H9 (cell line): ENCODE results near the gene SNX15. TPM values are rescaled to one million over a fixed set of nuclear protein-coding genes. Genes with fewer than 3 reads are reported as not detected.

ENCODE experiments used
- DNase-seq: peaks from one replicate; pipeline ENCODE4 v3.0.0-alpha.2; 2017
- H2AFZ ChIP-seq: one replicate; pipeline ENCODE4 v1.6.1; 2013; ENCODE audit warnings: mild to moderate bottlenecking, low read length, control low read depth, moderate library complexity
- H2AK5ac ChIP-seq: 2 replicates; pipeline ENCODE4 v1.6.1; 2013; ENCODE audit warnings: low read length, control low read depth, mixed read lengths; ENCODE audit not compliant: insufficient read length
- H2BK120ac ChIP-seq: one replicate; pipeline ENCODE4 v1.6.1; 2013; ENCODE audit warnings: low read depth, mild to moderate bottlenecking, low read length, control low read depth, inconsistent platforms; ENCODE audit not compliant: poor library complexity, severe bottlenecking
- H2BK12ac ChIP-seq: 2 replicates; pipeline ENCODE4 v1.6.1; 2013; ENCODE audit warnings: low read length, control low read depth, mixed read lengths, low read depth; ENCODE audit not compliant: insufficient read length
- H2BK15ac ChIP-seq: 2 replicates; pipeline ENCODE4 v1.6.1; 2013; ENCODE audit warnings: low read depth, low read length, control low read depth
- H2BK20ac ChIP-seq: one replicate; pipeline ENCODE4 v1.6.1; 2013; ENCODE audit warnings: low read depth, mild to moderate bottlenecking, low read length, control low read depth, inconsistent platforms; ENCODE audit not compliant: poor library complexity, severe bottlenecking
- H2BK5ac ChIP-seq: 2 replicates; pipeline ENCODE4 v1.6.1; 2013; ENCODE audit warnings: low read length, control low read depth, mixed read lengths; ENCODE audit not compliant: insufficient read length
- H3K14ac ChIP-seq: 2 replicates; pipeline ENCODE4 v1.6.1; 2013; ENCODE audit warnings: low read length, control low read depth; ENCODE audit not compliant: insufficient read depth
- H3K18ac ChIP-seq: 2 replicates; pipeline ENCODE4 v1.6.1; 2013; ENCODE audit warnings: low read depth, mild to moderate bottlenecking, mixed read lengths, low read length, control low read depth; ENCODE audit not compliant: insufficient read length
- H3K23ac ChIP-seq: 2 replicates; pipeline ENCODE4 v1.6.1; 2013; ENCODE audit warnings: low read length, control low read depth, mixed read lengths, low read depth; ENCODE audit not compliant: insufficient read length
- H3K23me2 ChIP-seq: 2 replicates; pipeline ENCODE4 v1.6.1; 2013; ENCODE audit warnings: low read depth, mild to moderate bottlenecking, mixed read lengths, low read length, control low read depth; ENCODE audit not compliant: insufficient read length, poor library complexity, severe bottlenecking
- H3K27ac ChIP-seq: 2 replicates; pipeline ENCODE4 v1.5.1; 2013; ENCODE audit warnings: low read length, control low read depth, mixed read lengths, low read depth; ENCODE audit not compliant: insufficient read length
- H3K27me3 ChIP-seq: 2 replicates; pipeline ENCODE4 v1.6.1; 2013; ENCODE audit warnings: low read length, control low read depth, inconsistent platforms; ENCODE audit not compliant: insufficient read depth
- H3K4ac ChIP-seq: 2 replicates; pipeline ENCODE4 v1.6.1; 2013; ENCODE audit warnings: low read depth, mild to moderate bottlenecking, control low read depth, inconsistent platforms, low read length, moderate library complexity
- H3K4me1 ChIP-seq: 2 replicates; pipeline ENCODE4 v1.6.1; 2013; ENCODE audit warnings: low read length, control low read depth, inconsistent platforms; ENCODE audit not compliant: insufficient read depth
- H3K4me2 ChIP-seq: 2 replicates; pipeline ENCODE4 v1.6.1; 2013; ENCODE audit warnings: low read length, control low read depth, mixed read lengths; ENCODE audit not compliant: insufficient read length, insufficient read depth
- H3K56ac ChIP-seq: 2 replicates; pipeline ENCODE4 v1.6.1; 2013; ENCODE audit warnings: low read depth, mild to moderate bottlenecking, mixed read lengths, low read length, control low read depth; ENCODE audit not compliant: insufficient read length
- H3K79me1 ChIP-seq: 2 replicates; pipeline ENCODE4 v1.6.1; 2013; ENCODE audit warnings: low read depth, mild to moderate bottlenecking, moderate library complexity, low read length, control low read depth, inconsistent platforms; ENCODE audit not compliant: insufficient read depth, poor library complexity, severe bottlenecking
- H3K79me2 ChIP-seq: 2 replicates; pipeline ENCODE4 v1.6.1; 2013; ENCODE audit warnings: low read length, control low read depth, inconsistent platforms; ENCODE audit not compliant: insufficient read depth
- H3K9ac ChIP-seq: 2 replicates; pipeline ENCODE4 v1.6.1; 2013; ENCODE audit warnings: low read length, control low read depth, mixed read lengths; ENCODE audit not compliant: insufficient read length; ENCODE audit errors: extremely low read depth
- H3K9me3 ChIP-seq: one replicate; pipeline ENCODE4 v1.6.1; 2013; ENCODE audit warnings: low read depth, low read length, inconsistent platforms; ENCODE audit not compliant: control insufficient read depth
- H3T11ph ChIP-seq: one replicate; pipeline ENCODE4 v1.6.1; 2013; ENCODE audit warnings: mild to moderate bottlenecking, low read length, control low read depth, inconsistent platforms
- H4K20me1 ChIP-seq: one replicate; pipeline ENCODE4 v1.6.1; 2013; ENCODE audit not compliant: control insufficient read depth, insufficient read length, insufficient read depth
- H4K5ac ChIP-seq: 2 replicates; pipeline ENCODE4 v1.6.1; 2013; ENCODE audit warnings: low read depth, mild to moderate bottlenecking, mixed read lengths, low read length, control low read depth; ENCODE audit not compliant: insufficient read length
- H4K8ac ChIP-seq: replicated peaks from 2 replicates; pipeline ENCODE4 v1.6.1; 2013; ENCODE audit warnings: low read length, control low read depth, mixed read lengths, low read depth; ENCODE audit not compliant: insufficient read length
- H4K91ac ChIP-seq: 2 replicates; pipeline ENCODE4 v1.6.1; 2013; ENCODE audit warnings: low read depth, mild to moderate bottlenecking, moderate library complexity, mixed read lengths, low read length, control low read depth; ENCODE audit not compliant: insufficient read length
- H3K27ac Mint-ChIP-seq, 3 experiments: 2 replicates in 2 of 3; 3 replicates in 1 of 3; pipeline ENCODE4 v1.8.0; 2020 to 2021; ENCODE audit warnings: mixed read lengths in 3 of 3, mild to moderate bottlenecking in 1 of 3, moderate library complexity in 1 of 3
- H3K27me3 Mint-ChIP-seq: 2 replicates; pipeline ENCODE4 v1.8.0; 2021; ENCODE audit warnings: low read depth, mild to moderate bottlenecking, moderate library complexity, mixed read lengths
- H3K36me3 Mint-ChIP-seq, 3 experiments: 2 replicates in 2 of 3; 3 replicates in 1 of 3; pipeline ENCODE4 v1.8.0; 2020 to 2021; ENCODE audit warnings: low read depth in 3 of 3, mixed read lengths in 3 of 3; ENCODE audit not compliant: insufficient read depth in 1 of 3
- H3K4me1 Mint-ChIP-seq, 2 experiments: 2 replicates each; pipeline ENCODE4 v1.8.0; 2020; ENCODE audit warnings: mixed read lengths in 2 of 2
- H3K4me3 Mint-ChIP-seq, 2 experiments: 2 replicates in 1 of 2; 3 replicates in 1 of 2; pipeline ENCODE4 v1.8.0; 2020 to 2021; ENCODE audit warnings: mild to moderate bottlenecking in 2 of 2, mixed read lengths in 2 of 2, moderate library complexity in 1 of 2
- H3K9me3 Mint-ChIP-seq, 2 experiments: 2 replicates in 1 of 2; 3 replicates in 1 of 2; pipeline ENCODE4 v1.8.0; 2020; ENCODE audit warnings: mild to moderate bottlenecking in 2 of 2, mixed read lengths in 2 of 2, moderate library complexity in 1 of 2
- WGBS: extraction: QIAGEN DNeasy Blood & Tissue Kit; methylation state at CpG from one replicate; pipeline ENCODE4 v1.1.7; 2013; ENCODE audit warnings: missing lambda C conversion rate, low lambda C conversion rate, mixed read lengths; ENCODE audit not compliant: insufficient read length; ENCODE audit errors: extremely low coverage; 5-methylcytosine and 5-hydroxymethylcytosine counted together
- total RNA-seq: library from RNA; stranded (reverse); gene quantifications from 2 replicates; pipeline ENCODE4 v1.2.1, GENCODE V29; 2021
- TF ChIP-seq, protein P1 (sequence below): fragments of 200-600 bp; sonication (generic); conservative IDR thresholded peaks from 3 replicates; pipeline ENCODE4 v1.8.0; 2021; ENCODE audit warnings: antibody characterized with exemption, mild to moderate bottlenecking

SNX15 gene
- total RNA-seq, 1 experiment from 2014 or later: 24.3 TPM

DNA sequence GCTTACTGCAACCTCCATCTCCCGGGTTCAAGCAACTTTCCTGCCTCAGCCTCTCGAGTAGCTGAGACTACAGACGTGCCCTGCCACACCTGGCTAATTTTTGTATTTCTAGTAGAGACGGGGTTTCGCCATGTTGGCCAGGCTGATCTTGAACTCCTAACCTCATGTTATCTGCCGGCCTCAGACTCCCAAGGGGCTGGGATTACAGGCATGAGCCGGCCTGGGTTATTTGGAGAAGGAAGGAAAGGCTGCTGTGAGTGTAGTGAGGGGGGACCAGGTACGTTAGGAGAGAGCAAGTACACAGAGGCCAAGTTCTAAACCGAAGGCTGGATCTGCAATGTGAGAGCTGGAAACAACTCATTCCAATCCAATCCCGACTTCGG is 30.9 kb upstream of the SNX15 start:
- Histone ChIP-seq H2BK20ac (no peak overlapping the region), H3K79me1 (no peaks in the 10 kb centered on the region), H3K23ac (no peak overlapping the region), H3T11ph (no peak overlapping the region), H2BK15ac (no peak overlapping the region), H2AK5ac (no peak overlapping the region), H3K27me3 (no peaks in the 10 kb centered on the region), H2BK5ac (no peak overlapping the region), H4K91ac (no peak overlapping the region), H3K14ac (no peak overlapping the region), H3K9ac (no peak overlapping the region), H3K4me2 (peak overlapping the region; percentile 16), H3K9me3 (no peaks in the 10 kb centered on the region), H3K27ac (no peak overlapping the region), H3K4me1 (peaks cover 4% of the 10 kb centered on the region; the same call in 1 of the 2 replicates), H4K5ac (no peak overlapping the region), H2BK12ac (no peak overlapping the region), H3K79me2 (no peaks in the 10 kb centered on the region), H2AFZ (no peak overlapping the region), H4K20me1 (no peaks in the 10 kb centered on the region), H3K18ac (no peak overlapping the region), H4K8ac (no peak overlapping the region), H2BK120ac (no peak overlapping the region), H3K4ac (no peak overlapping the region), H3K56ac (no peak overlapping the region), H3K23me2 (no peaks in the 10 kb centered on the region)
- Mint-ChIP-seq H3K9me3 (no peaks in the 10 kb centered on the region), H3K36me3 (no peaks in the 10 kb centered on the region), H3K27me3 (no peaks in the 10 kb centered on the region; the same call in 1 of the 2 replicates), H3K4me1 (peaks cover 17 to 21% of the 10 kb centered on the region in 2 experiments), H3K4me3 (peak overlapping the region; percentile 44 to 48), H3K27ac (peak overlapping the region in 2 of 3 experiments; percentile 53 to 65; a peak in 5 of 7 replicates)
- DNase-seq: no peak
- TF ChIP-seq, protein P1, sequence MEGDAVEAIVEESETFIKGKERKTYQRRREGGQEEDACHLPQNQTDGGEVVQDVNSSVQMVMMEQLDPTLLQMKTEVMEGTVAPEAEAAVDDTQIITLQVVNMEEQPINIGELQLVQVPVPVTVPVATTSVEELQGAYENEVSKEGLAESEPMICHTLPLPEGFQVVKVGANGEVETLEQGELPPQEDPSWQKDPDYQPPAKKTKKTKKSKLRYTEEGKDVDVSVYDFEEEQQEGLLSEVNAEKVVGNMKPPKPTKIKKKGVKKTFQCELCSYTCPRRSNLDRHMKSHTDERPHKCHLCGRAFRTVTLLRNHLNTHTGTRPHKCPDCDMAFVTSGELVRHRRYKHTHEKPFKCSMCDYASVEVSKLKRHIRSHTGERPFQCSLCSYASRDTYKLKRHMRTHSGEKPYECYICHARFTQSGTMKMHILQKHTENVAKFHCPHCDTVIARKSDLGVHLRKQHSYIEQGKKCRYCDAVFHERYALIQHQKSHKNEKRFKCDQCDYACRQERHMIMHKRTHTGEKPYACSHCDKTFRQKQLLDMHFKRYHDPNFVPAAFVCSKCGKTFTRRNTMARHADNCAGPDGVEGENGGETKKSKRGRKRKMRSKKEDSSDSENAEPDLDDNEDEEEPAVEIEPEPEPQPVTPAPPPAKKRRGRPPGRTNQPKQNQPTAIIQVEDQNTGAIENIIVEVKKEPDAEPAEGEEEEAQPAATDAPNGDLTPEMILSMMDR: no peak
- WGBS: no CpG with 5 or more reads among the region's 11 CpGs
